Measurements from ENCODE around the gene BLID.

BLID gene

GRCh38 chr11:122139595-122139866 is 23.5 kb upstream of the BLID start:
- DNase-seq, result no peak

GRCh38 chr11:122138744-122139594 is 23.0 kb upstream of the BLID start:
- DNase-seq, result no peak

GRCh38 chr11:122137078-122137793 is 21.2 kb upstream of the BLID start:
- DNase-seq, result no peak

- no peak for DNase-seq
Observed at GRCh38 chr11:122131126-122131525, 15.1 kb upstream of the BLID start.

GRCh38 chr11:122128146-122128545 is 12.1 kb upstream of the BLID start:
- DNase-seq, result no peak

GRCh38 chr11:122127020-122127419 is 11.0 kb upstream of the BLID start:
- no peak for DNase-seq

GRCh38 chr11:122126024-122126688 is 10.1 kb upstream of the BLID start:
- no peak for DNase-seq

- no peak for DNase-seq
Observed at GRCh38 chr11:122123263-122123929, 7.4 kb upstream of the BLID start.

- DNase-seq, result no peak
Observed at GRCh38 chr11:122122179-122122578, 6.2 kb upstream of the BLID start.

- no peak for DNase-seq
Observed at GRCh38 chr11:122120096-122120495, 4.1 kb upstream of the BLID start.

- no peak for DNase-seq
Observed at GRCh38 chr11:122116591-122116990, 576 bp upstream of the BLID start.

GRCh38 chr11:122114976-122115375 is 1.0 kb downstream of the BLID start:
- DNase-seq, result no peak

GRCh38 chr11:122113836-122114825 is 1.9 kb downstream of the BLID start:
- DNase-seq, result no peak

GRCh38 chr11:122112470-122113365 is 3.3 kb downstream of the BLID start:
- no peak for DNase-seq

- DNase-seq, result no peak
Observed at GRCh38 chr11:122109932-122110331, 6.1 kb downstream of the BLID start.

- no peak for DNase-seq
Observed at GRCh38 chr11:122108828-122109227, 7.2 kb downstream of the BLID start.

GRCh38 chr11:122108192-122108799 is 7.7 kb downstream of the BLID start:
- DNase-seq, result peak in 4 of 14 donors; percentile 18 to 44 (median 30)

- DNase-seq, result no peak
Observed at GRCh38 chr11:122107566-122107965, 8.4 kb downstream of the BLID start.

- no peak for DNase-seq
Observed at GRCh38 chr11:122107045-122107444, 9.0 kb downstream of the BLID start.

Measured in C1 segment of cervical spinal cord (tissue), 14 donors.